HEK293 (cell line): ENCODE data around the gene ZNF718.

Experiments
- MYNN ChIP-seq: fragments of 450-650 bp; formaldehyde crosslinking; IDR thresholded peaks from 2 replicates; pipeline ENCODE4 v1.5.1; 2016; ENCODE audit warnings: missing biosample characterization, missing genetic modification characterization, borderline replicate concordance
- YY1 ChIP-seq: fragments of 450-650 bp; formaldehyde crosslinking; IDR thresholded peaks from 2 replicates; pipeline ENCODE4 v1.5.1; 2018; ENCODE audit warnings: missing biosample characterization, missing genetic modification characterization
- ZFP69B ChIP-seq: fragments of 450-650 bp; formaldehyde crosslinking; IDR thresholded peaks from 2 replicates; pipeline ENCODE4 v1.5.1; 2016; ENCODE audit warnings: missing biosample characterization, missing genetic modification characterization
- ZNF292 ChIP-seq: fragments of 450-650 bp; formaldehyde crosslinking; IDR thresholded peaks from 2 replicates; pipeline ENCODE4 v1.5.1; 2016; ENCODE audit warnings: low read depth, missing biosample characterization, missing genetic modification characterization, borderline replicate concordance
- ZNF549 ChIP-seq: fragments of 450-650 bp; IDR thresholded peaks from 2 replicates; pipeline ENCODE4 v1.5.1; 2018; ENCODE audit warnings: missing biosample characterization, missing genetic modification characterization, mild to moderate bottlenecking, inconsistent platforms, moderate library complexity
- ZNF555 ChIP-seq: fragments of 450-650 bp; formaldehyde crosslinking; conservative IDR thresholded peaks from 2 replicates; pipeline ENCODE4 v1.5.1; 2017; ENCODE audit warnings: missing biosample characterization, mild to moderate bottlenecking, missing genetic modification characterization, inconsistent platforms
- TF ChIP-seq, protein P1 (sequence below): fragments of 450-650 bp; formaldehyde crosslinking; IDR thresholded peaks from 2 replicates; pipeline ENCODE4 v1.5.1; 2016; ENCODE audit warnings: missing biosample characterization, missing genetic modification characterization
- TF ChIP-seq, protein P2 (sequence below): fragments of 450-650 bp; formaldehyde crosslinking; IDR thresholded peaks from 2 replicates; pipeline ENCODE4 v1.5.1; 2016; ENCODE audit warnings: missing biosample characterization, missing genetic modification characterization

DNA sequence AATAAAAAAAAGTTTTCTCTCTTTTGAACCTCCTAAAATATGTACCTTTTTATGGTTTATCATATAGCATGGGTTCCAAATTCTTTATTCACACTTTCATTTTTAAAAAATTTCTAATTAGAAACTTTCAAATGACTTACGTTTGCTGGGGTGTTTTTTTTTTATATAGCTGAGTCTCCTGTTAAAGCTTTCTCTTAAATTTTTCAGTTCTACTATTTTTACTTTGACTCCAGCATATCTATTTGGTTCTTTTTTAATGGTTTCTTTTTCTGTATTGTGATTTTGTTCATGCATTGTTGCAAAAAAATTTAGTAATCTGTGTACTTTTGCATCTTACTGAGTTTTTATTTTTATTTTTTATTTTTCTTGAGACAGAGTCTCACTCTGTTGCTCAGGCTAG, 22.3 kb downstream of the ZNF718 start:
- TF ChIP-seq ZNF555 (tag by site-specific recombination) (no peak), ZNF549 (tag by site-specific recombination) (no peak), YY1 (tag by site-specific recombination) (no peak), ZFP69B (tag by site-specific recombination) (no peak), ZNF292 (tag by site-specific recombination) (no peak), MYNN (no peak)
- TF ChIP-seq, protein P1, sequence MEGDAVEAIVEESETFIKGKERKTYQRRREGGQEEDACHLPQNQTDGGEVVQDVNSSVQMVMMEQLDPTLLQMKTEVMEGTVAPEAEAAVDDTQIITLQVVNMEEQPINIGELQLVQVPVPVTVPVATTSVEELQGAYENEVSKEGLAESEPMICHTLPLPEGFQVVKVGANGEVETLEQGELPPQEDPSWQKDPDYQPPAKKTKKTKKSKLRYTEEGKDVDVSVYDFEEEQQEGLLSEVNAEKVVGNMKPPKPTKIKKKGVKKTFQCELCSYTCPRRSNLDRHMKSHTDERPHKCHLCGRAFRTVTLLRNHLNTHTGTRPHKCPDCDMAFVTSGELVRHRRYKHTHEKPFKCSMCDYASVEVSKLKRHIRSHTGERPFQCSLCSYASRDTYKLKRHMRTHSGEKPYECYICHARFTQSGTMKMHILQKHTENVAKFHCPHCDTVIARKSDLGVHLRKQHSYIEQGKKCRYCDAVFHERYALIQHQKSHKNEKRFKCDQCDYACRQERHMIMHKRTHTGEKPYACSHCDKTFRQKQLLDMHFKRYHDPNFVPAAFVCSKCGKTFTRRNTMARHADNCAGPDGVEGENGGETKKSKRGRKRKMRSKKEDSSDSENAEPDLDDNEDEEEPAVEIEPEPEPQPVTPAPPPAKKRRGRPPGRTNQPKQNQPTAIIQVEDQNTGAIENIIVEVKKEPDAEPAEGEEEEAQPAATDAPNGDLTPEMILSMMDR (tag by site-specific recombination) = no peak
- TF ChIP-seq, protein P2, sequence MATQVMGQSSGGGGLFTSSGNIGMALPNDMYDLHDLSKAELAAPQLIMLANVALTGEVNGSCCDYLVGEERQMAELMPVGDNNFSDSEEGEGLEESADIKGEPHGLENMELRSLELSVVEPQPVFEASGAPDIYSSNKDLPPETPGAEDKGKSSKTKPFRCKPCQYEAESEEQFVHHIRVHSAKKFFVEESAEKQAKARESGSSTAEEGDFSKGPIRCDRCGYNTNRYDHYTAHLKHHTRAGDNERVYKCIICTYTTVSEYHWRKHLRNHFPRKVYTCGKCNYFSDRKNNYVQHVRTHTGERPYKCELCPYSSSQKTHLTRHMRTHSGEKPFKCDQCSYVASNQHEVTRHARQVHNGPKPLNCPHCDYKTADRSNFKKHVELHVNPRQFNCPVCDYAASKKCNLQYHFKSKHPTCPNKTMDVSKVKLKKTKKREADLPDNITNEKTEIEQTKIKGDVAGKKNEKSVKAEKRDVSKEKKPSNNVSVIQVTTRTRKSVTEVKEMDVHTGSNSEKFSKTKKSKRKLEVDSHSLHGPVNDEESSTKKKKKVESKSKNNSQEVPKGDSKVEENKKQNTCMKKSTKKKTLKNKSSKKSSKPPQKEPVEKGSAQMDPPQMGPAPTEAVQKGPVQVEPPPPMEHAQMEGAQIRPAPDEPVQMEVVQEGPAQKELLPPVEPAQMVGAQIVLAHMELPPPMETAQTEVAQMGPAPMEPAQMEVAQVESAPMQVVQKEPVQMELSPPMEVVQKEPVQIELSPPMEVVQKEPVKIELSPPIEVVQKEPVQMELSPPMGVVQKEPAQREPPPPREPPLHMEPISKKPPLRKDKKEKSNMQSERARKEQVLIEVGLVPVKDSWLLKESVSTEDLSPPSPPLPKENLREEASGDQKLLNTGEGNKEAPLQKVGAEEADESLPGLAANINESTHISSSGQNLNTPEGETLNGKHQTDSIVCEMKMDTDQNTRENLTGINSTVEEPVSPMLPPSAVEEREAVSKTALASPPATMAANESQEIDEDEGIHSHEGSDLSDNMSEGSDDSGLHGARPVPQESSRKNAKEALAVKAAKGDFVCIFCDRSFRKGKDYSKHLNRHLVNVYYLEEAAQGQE = no peak
